Stimulated activated CD4-positive, alpha-beta T cell treated with anti-CD3 and anti-CD28 coated beads, Interleukin-12 subunit alpha, Interleukin-12 subunit beta, amount 100 ng/mL, for 48 hours (primary cell): Measurements from ENCODE around the gene DPF3.

Experiments used
- DNase-seq, 3 donors: peaks; one replicate each; pipeline ENCODE4 v3.0.0-alpha.2; 2020; ENCODE audit warnings: low read depth in 2 of 3, low spot score in 1 of 3

DPF3 gene

GRCh38 chr14:72801836-72802587, 91.9 kb downstream of the DPF3 start:
- DNase-seq, result no peak

GRCh38 chr14:72801381-72801812, 92.5 kb downstream of the DPF3 start:
- DNase-seq, result no peak

DNA sequence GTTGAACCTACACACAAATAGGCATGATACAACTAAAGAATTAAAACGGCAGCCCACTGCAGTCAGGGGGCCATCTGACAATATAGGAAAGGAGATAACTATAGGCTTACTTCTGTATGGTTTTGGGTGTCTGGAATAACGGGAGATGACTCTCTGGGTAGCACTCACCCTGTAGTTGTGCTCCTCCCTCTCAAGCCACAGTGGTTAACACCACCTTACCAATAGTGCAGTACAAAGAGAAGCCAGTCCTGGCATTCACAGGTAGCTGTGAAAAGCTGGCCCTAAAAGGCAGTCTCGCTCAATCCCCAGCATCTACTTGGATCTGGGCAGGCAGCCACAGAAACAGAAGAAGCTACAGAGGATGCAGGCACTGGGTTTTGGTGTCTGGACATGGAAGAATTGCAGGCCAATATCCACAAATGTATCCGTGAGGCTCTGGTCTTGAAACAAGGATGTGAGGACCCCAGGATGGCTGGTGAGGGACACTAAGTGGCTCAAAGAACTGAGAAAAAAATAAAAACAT, 93.0 kb downstream of the DPF3 start:
- no peak for DNase-seq

- DNase-seq, result no peak
Measured at GRCh38 chr14:72800296-72800695, 93.6 kb downstream of the DPF3 start.

- no peak for DNase-seq
Measured at GRCh38 chr14:72796935-72797334, 97.0 kb downstream of the DPF3 start.

GRCh38 chr14:72793156-72793939, 100.6 kb downstream of the DPF3 start:
- DNase-seq, result no peak

DNA sequence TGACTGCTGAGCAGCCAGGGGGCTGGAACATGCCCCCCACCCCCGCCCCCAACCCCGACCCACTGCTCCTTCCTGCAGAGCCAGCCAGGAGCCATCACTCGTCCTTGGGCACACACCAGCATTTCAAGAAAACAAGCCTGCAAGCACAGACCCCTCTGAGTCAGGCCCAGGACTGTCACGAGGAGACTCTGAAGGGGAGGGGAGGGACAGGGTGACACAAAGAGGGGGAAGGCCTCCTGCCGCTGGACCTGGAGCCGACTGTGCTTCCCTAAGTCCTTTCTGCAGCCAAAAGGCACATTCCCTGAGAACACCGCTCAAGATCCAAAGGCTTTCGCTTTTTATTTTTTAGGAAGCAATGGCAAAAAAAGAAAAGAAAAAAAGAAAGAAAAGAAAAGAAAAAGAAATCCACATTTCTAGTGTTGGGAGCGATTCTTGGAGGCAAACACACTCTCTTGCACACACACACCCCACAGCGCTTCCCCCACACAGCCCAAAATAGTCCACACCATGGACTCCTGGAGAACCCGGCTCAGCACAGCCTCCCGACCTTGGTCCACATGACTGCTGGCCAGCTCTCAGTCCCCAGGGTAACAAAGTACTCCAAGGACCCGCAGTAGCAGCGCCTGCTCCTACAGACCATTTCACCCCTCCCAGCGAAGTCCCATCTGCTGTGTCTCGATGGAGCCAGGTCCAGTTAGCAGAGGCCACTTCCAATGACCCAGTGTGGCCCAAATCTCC, 101.7 kb downstream of the DPF3 start:
- DNase-seq, result no peak

GRCh38 chr14:72790887-72791566, 102.9 kb downstream of the DPF3 start:
- no peak for DNase-seq

- no peak for DNase-seq
Measured at GRCh38 chr14:72788972-72789728, 104.8 kb downstream of the DPF3 start.

- DNase-seq, result no peak
Measured at GRCh38 chr14:72788255-72788654, 105.6 kb downstream of the DPF3 start.

DNA sequence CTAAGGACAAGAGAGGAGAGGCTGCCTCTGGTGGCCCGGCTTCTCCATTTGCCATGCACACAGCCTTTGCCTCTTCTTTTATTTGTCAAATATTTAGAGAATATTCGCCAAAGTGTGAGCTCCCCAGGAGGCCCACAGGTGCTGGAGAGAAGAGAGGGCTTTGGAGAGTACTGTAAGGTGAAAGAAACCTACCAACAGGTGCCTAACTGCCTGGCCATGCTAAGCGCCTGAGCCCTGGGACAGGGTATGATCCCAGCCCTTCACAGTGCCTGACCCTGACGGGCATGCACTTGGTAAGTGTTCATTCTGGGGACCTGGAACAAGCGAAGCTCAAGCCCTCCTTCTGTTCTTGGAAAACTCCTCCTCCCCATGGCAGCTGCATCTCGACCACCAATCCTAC, 106.1 kb downstream of the DPF3 start:
- DNase-seq, result no peak

GRCh38 chr14:72786378-72787350, 107.2 kb downstream of the DPF3 start:
- no peak for DNase-seq

- DNase-seq, result no peak
Measured at GRCh38 chr14:72783741-72784140, 110.2 kb downstream of the DPF3 start.

- DNase-seq, result no peak
Measured at GRCh38 chr14:72782817-72783216, 111.1 kb downstream of the DPF3 start.

DNA sequence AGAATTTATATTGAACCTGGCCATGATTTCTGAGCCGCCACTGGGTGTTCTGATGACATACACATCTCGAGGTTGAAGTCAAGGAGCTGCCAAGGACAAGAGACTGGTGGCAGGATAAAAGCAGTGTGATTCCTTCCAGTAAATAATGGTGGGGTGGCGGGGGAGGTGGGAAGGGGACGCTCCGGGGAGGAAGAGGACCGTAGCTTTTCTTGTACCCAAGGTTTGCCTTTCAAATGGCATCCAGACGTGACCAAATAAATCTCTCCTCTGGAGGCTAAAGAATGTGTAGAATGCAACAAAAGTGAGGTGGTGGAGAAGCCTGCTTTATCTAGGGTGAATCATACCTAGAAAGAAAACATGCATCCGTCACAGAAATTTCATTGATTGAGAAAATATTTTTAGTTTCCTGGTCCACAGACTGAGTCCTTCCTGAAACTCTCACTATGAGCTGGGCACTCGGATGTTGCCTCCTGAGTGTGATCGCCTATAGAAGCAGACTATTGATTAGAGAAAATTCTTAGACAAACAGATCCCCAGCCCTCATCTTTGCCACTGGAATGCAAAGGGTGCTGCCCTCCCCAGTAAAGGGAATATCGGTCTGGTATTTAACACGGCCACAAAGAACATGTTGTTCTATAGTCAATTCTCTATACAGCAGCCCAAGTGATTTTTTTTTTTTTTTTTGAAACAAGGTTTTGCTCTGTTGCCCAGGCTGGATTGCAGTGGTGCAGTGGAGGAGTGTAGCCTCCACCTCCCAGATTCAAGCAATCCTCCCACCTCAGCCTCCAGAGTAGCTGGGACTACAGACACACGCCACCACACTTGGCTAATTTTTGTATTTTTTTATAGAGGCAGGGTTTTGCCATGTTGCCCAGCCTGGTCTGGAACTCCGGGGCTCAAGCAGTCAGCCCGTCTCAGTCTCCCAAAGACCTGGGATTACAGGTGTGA, 112.1 kb downstream of the DPF3 start:
- no peak for DNase-seq

DNA sequence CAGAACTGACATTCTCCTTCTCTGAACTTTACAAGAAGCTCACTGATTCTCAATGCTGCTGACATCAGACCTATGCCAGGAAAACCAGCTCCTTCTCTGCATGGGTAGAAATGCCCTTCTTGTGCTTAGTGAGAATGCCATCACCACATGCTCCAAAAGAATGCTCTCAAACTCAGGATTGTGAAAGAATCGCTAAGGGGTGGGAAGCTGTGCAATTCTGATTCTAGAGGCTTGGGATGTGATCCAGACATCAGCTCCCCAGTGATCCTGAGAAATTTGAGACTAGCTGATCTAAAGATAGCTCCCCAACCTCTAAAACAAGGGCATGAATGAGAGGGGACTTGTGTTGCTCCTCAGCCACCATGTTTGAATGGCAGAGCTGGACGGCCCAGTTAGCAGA, 113.2 kb downstream of the DPF3 start:
- DNase-seq, result no peak

DNA sequence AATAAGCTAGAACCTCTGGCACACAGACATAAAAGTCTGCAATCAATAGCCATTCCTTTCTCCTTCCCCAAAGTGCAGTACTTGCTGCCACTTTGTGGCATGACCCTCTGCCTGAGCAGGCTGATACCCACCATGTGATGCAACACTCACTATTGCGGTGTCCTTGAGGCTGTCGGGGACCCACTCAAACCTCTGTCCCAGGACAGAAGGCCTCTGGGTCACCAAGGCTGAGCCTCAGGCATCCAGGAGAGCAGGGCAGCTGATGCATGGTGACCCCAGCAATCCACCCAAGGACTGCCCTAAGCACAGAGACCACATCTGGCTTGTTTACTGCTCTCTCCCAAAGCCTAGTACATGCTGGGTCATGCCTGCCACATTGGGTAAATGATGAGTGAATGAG, 114.2 kb downstream of the DPF3 start:
- no peak for DNase-seq

- no peak for DNase-seq
Measured at GRCh38 chr14:72777636-72778035, 116.3 kb downstream of the DPF3 start.
